Osteocyte (in vitro differentiated cells): ENCODE data around the gene LYPD3. TPM values are rescaled to one million over a fixed set of nuclear protein-coding genes. Genes with fewer than 3 reads are reported as not detected.

ENCODE experiments used
- DNase-seq: peaks from one replicate; pipeline ENCODE4 v3.0.0; 2021; ENCODE audit warnings: mixed read lengths; ENCODE audit not compliant: unreplicated experiment; ENCODE audit errors: extremely low spot score
- H3K27ac Mint-ChIP-seq: one replicate; pipeline ENCODE4 v1.8.0; 2021; ENCODE audit warnings: mild to moderate bottlenecking, mixed read lengths; ENCODE audit not compliant: unreplicated experiment
- H3K27me3 Mint-ChIP-seq: one replicate; pipeline ENCODE4 v1.8.0; 2021; ENCODE audit warnings: mixed read lengths; ENCODE audit not compliant: unreplicated experiment
- H3K36me3 Mint-ChIP-seq: one replicate; pipeline ENCODE4 v1.8.0; 2021; ENCODE audit warnings: mixed read lengths; ENCODE audit not compliant: unreplicated experiment
- H3K4me1 Mint-ChIP-seq: one replicate; pipeline ENCODE4 v1.8.0; 2021; ENCODE audit warnings: mixed read lengths; ENCODE audit not compliant: unreplicated experiment
- H3K4me3 Mint-ChIP-seq: one replicate; pipeline ENCODE4 v1.8.0; 2021; ENCODE audit warnings: mild to moderate bottlenecking, moderate library complexity, mixed read lengths; ENCODE audit not compliant: unreplicated experiment
- H3K9me3 Mint-ChIP-seq: one replicate; pipeline ENCODE4 v1.8.0; 2021; ENCODE audit warnings: mixed read lengths; ENCODE audit not compliant: unreplicated experiment
- total RNA-seq: library from RNA; stranded (reverse); gene quantifications from 2 replicates; pipeline ENCODE4 v1.2.1, GENCODE V29; 2021
- TF ChIP-seq, protein P1 (sequence below): fragments of 200-600 bp; sonication (generic); IDR thresholded peaks from 2 replicates; pipeline ENCODE4 v1.5.0; 2021; ENCODE audit warnings: antibody characterized with exemption, mild to moderate bottlenecking, moderate library complexity

LYPD3 gene
- total RNA-seq, 1 donor from 2014 or later: 0.27 TPM

DNA sequence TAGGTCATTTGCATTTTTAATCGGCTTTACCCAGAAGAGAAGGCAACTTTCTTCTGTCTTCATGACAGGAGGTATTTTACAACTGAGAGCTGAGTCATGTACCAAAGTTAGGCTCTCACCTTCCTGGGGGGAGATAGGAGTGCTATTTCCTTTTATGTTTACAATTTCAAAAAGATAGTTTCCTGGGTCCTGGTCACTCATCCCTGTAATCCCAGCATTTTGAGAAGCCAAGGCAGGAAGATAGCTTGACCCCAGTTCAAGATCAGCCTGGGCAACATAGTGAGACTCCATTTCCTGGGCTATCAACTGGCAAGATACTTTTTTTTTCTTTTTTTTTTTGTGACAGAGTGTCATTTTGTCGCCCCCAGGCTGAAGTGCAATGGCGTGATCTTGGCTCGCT, 7.6 kb downstream of the LYPD3 start:
- Mint-ChIP-seq H3K27ac (no peak overlapping the region), H3K27me3 (peaks cover 31% of the 10 kb centered on the region), H3K4me3 (no peak overlapping the region), H3K4me1 (no peaks in the 10 kb centered on the region), H3K36me3 (no peaks in the 10 kb centered on the region), H3K9me3 (peaks cover under 1% of the 10 kb centered on the region)
- DNase-seq: no peak
- TF ChIP-seq, protein P1, sequence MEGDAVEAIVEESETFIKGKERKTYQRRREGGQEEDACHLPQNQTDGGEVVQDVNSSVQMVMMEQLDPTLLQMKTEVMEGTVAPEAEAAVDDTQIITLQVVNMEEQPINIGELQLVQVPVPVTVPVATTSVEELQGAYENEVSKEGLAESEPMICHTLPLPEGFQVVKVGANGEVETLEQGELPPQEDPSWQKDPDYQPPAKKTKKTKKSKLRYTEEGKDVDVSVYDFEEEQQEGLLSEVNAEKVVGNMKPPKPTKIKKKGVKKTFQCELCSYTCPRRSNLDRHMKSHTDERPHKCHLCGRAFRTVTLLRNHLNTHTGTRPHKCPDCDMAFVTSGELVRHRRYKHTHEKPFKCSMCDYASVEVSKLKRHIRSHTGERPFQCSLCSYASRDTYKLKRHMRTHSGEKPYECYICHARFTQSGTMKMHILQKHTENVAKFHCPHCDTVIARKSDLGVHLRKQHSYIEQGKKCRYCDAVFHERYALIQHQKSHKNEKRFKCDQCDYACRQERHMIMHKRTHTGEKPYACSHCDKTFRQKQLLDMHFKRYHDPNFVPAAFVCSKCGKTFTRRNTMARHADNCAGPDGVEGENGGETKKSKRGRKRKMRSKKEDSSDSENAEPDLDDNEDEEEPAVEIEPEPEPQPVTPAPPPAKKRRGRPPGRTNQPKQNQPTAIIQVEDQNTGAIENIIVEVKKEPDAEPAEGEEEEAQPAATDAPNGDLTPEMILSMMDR: no peak

DNA sequence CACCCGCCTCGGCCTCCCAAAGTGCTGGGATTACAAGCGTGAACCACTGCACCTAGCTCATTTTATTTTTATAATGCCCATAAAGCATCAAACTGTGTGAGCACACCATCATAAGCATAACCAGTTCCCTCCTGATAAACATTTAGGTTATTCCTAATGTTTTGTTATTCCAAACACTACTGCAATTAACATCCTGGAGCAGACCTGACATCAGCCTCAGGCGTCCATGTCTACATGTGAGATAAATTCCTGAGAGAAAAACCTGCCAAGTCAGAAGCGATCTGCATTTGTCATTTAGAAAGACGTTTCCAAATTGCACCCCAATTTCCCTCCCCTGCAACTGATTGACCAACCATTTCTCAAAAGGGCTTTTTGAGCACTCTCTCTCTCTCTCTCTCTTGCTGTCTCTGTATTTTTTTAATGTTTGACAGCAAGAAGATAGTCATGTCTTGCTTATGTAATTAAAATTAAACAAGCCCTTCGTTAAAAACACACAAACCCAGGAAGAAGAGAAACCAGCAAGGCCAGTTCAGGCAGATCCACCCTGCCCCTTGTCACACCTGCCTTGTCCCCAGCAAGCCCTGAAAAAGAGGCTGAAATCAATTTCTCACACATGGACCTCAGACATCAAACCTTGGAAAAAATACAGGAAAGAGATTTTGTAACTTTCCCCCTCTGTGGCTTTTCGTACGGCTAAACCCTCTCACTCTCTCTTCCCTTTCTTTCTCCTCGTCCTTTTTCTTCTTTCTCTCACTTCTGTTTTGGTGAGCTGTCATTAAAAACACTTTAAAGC, 9.9 kb downstream of the LYPD3 start:
- Mint-ChIP-seq H3K27me3 (peaks cover 19% of the 10 kb centered on the region), H3K4me1 (no peaks in the 10 kb centered on the region), H3K27ac (peak overlapping the region; percentile 27), H3K4me3 (no peak overlapping the region), H3K9me3 (peaks cover 6% of the 10 kb centered on the region), H3K36me3 (no peaks in the 10 kb centered on the region)
- no peak for DNase-seq
- TF ChIP-seq, protein P1: no peak

DNA sequence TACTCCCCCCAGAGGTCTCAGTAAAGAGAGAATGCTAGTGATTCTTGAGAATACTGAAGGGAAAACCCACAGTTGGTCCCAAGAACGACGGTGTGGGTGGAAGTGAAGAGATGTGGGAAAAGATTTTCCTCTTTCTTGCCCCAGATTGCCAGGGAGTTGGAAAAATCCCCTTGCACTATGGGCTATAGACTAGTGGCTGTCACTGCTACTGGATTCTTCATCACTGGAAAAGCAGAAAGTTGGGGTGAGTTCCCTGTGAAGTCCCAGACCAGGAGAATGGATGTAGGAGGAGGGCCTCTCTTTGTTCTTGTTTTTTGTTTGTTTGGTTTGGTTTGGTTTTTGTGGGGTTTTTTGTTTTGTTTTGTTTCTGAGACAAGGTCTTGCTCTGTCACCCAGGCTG, 11.4 kb downstream of the LYPD3 start:
- H3K4me1 Mint-ChIP-seq: no peaks in the 10 kb centered on the region
- TF ChIP-seq, protein P1: no peak
- no peaks in the 10 kb centered on the region for H3K36me3 Mint-ChIP-seq
- H3K9me3 Mint-ChIP-seq: peaks cover 6% of the 10 kb centered on the region
- DNase-seq: no peak
- no peak overlapping the region for H3K4me3 Mint-ChIP-seq
- peaks cover 15% of the 10 kb centered on the region for H3K27me3 Mint-ChIP-seq
- no peak overlapping the region for H3K27ac Mint-ChIP-seq

DNA sequence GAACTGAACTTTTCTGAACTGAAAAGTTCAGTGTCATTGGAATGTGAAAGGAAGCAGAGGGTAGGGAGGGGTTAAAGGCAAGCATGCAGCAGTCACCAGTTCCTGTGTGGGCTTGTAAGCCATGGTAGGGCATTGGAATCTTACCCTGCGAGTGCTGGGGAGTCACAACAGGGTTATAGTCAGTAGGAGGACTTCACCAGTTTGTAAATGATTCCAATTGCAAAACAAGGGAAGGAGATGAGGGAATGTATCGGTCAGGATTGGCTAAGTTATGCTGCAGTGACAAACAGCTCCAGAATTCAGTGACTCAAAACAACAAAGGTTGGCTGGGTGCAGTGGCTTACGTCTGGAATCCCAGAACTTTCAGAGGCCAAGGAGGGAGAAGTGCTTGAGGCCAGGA, 12.8 kb downstream of the LYPD3 start:
- Mint-ChIP-seq H3K27ac (no peak overlapping the region), H3K4me1 (no peaks in the 10 kb centered on the region), H3K4me3 (no peak overlapping the region), H3K9me3 (peaks cover 6% of the 10 kb centered on the region), H3K27me3 (peaks cover 12% of the 10 kb centered on the region), H3K36me3 (no peaks in the 10 kb centered on the region)
- TF ChIP-seq, protein P1: no peak
- DNase-seq: no peak

DNA sequence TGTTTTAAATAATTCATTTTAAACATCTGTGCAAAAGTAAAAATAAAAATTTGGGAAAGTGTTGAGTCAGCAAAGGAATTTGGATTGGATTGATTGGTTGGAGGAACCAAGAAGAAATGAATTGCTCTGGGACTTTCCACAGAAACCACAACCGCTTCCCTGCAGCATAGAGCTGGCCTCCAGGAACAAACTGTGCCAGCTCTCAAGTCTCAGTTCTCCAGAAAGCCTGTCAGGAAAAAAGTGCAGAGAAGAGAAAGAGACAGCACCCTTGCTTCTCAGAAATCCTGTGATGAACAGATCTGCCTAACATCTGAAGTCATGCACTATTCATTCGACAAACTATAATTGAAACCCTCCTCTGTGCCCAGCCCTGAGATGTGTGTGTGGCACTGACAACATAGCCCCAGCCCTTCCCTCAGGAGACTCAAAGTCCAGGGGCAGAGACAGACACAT, 14.8 kb downstream of the LYPD3 start:
- Mint-ChIP-seq H3K27ac (peak overlapping the region; percentile 16), H3K4me1 (no peaks in the 10 kb centered on the region), H3K27me3 (peaks cover 9% of the 10 kb centered on the region), H3K4me3 (no peak overlapping the region), H3K9me3 (peaks cover 6% of the 10 kb centered on the region), H3K36me3 (no peaks in the 10 kb centered on the region)
- no peak for DNase-seq
- TF ChIP-seq, protein P1: no peak
